Psoas muscle (tissue), 8 donors: ENCODE data around the gene PPP3CA. TPM values are rescaled to one million over a fixed set of nuclear protein-coding genes. Genes with fewer than 3 reads are reported as not detected.

Source experiments
- ATAC-seq, 4 donors: fragments of 200-7000 bp; cut with Tn5 transposase; one replicate each; pipeline ENCODE4 v1.9.1; 2020; ENCODE audit warnings: moderate library complexity in 3 of 4, mild to moderate bottlenecking in 2 of 4
- DNase-seq, 2 donors: peaks; one replicate each; pipeline ENCODE4 v3.0.0-alpha.2; 2020
- H3K27ac ChIP-seq: fragments of 200-600 bp; one replicate; pipeline ENCODE4 v1.8.0; 2022
- H3K27me3 ChIP-seq, 3 donors: fragments of 200-600 bp in 1 of 3; one replicate each; pipeline versions ENCODE4 v1.6.1 to v1.8.0; 2013 to 2022; ENCODE audit warnings: low read length in 2 of 3, mild to moderate bottlenecking in 2 of 3, moderate library complexity in 1 of 3; ENCODE audit not compliant: insufficient read depth in 3 of 3
- H3K36me3 ChIP-seq, 2 donors: fragments of 200-600 bp in 1 of 2; one replicate each; pipeline versions ENCODE4 v1.6.1 to v1.8.0; 2013 to 2022; ENCODE audit warnings: low read depth in 1 of 2, mild to moderate bottlenecking in 1 of 2, moderate library complexity in 1 of 2; ENCODE audit not compliant: insufficient read depth in 1 of 2
- H3K4me1 ChIP-seq: fragments of 200-600 bp; one replicate; pipeline ENCODE4 v1.8.0; 2022
- H3K4me3 ChIP-seq: fragments of 200-600 bp; one replicate; pipeline ENCODE4 v1.8.0; 2022; ENCODE audit warnings: mild to moderate bottlenecking
- H3K9me3 ChIP-seq: fragments of 200-600 bp; one replicate; pipeline ENCODE4 v1.8.0; 2022
- WGBS, 3 donors: extraction: QIAGEN DNeasy Blood & Tissue Kit; methylation state at CpG; one replicate each; pipeline versions ENCODE4 v1.1.6 to v1.1.7; 2013; 5-methylcytosine and 5-hydroxymethylcytosine counted together
- intact Hi-C, 2 donors: fragments of 100-400 bp; cut with DNase I; formaldehyde crosslinking; loops; one replicate each; pipeline versions ENCODE4 v1.11.0 to v1.14.2; 2022
- polyA plus RNA-seq, 3 donors: library from polyadenylated mRNA; stranded (reverse); fragments of 200-250 nt; gene quantifications; one replicate each; pipeline ENCODE4 v1.2.3, GENCODE V29; 2013
- total RNA-seq, 4 donors: library from RNA; stranded (reverse); fragmentation: NEBNext Ultra II Directional in 2 of 4; extraction: Animal tissue kit (Norgen Biotek cat#: 25700) in 2 of 4; gene quantifications; one replicate each; pipeline versions ENCODE4 v1.2.1 to v1.2.4, GENCODE V29; 2021 to 2023
- TF ChIP-seq, protein P1 (sequence below): fragments of 200-600 bp; IDR thresholded peaks from one replicate; pipeline ENCODE4 v1.8.0; 2022; ENCODE audit warnings: antibody characterized with exemption
- donor health status: healthy with polysubstance abuse.
- donor health status: DM: no; HTN: no; CAD: no; lungs with moderate emphysema.
- donor health status: Bipolar disorder and iron deficiency.
- donor health status: healthy.
- donor health status: DM: yes; HTN: yes; CAD: no.
- donor health status: DM: no; HTN: no; CAD: no.
- donor health status: DM: no; HTN: no; CAD: no.
- donor health status: DM: yes; HTN: yes; CAD: no.

PPP3CA gene
- total and polyA plus RNA-seq, 7 donors: 10.4 to 65.9 (median 32.6) TPM

DNA sequence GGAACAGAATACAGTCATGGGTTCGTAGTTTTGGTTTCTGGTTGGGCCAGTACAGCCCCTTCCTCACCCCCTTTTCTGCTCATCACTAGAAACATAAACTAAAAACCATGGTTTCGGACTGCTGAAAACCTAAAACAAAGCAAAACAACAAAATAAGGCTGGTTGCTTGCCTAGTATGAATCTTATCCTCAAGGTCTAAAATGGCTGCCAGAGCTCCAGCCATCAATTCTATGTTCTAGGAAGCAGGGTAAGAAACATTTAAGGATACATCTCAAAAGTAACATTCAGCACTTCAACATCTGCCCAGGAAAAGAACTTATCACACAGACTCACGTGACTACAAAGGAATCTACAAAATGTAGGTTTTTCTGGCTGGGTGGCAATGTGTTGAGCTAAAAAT, 31.5 kb downstream of the PPP3CA start:
- Histone ChIP-seq H3K9me3 (peaks cover 6% of the 10 kb centered on the region), H3K4me3 (no peak overlapping the region), H3K27ac (no peak overlapping the region), H3K4me1 (peaks cover 11% of the 10 kb centered on the region), H3K36me3 (no peaks in the 10 kb centered on the region), H3K27me3 (no peaks in the 10 kb centered on the region)
- 95 to 100% (median 98%) methylated on average over 3 of the region's 3 CpGs for WGBS, 3 donors
- intact Hi-C loops: no loop called here
- TF ChIP-seq, protein P1, sequence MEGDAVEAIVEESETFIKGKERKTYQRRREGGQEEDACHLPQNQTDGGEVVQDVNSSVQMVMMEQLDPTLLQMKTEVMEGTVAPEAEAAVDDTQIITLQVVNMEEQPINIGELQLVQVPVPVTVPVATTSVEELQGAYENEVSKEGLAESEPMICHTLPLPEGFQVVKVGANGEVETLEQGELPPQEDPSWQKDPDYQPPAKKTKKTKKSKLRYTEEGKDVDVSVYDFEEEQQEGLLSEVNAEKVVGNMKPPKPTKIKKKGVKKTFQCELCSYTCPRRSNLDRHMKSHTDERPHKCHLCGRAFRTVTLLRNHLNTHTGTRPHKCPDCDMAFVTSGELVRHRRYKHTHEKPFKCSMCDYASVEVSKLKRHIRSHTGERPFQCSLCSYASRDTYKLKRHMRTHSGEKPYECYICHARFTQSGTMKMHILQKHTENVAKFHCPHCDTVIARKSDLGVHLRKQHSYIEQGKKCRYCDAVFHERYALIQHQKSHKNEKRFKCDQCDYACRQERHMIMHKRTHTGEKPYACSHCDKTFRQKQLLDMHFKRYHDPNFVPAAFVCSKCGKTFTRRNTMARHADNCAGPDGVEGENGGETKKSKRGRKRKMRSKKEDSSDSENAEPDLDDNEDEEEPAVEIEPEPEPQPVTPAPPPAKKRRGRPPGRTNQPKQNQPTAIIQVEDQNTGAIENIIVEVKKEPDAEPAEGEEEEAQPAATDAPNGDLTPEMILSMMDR: no peak
- ATAC-seq (no peak), DNase-seq (no peak)

DNA sequence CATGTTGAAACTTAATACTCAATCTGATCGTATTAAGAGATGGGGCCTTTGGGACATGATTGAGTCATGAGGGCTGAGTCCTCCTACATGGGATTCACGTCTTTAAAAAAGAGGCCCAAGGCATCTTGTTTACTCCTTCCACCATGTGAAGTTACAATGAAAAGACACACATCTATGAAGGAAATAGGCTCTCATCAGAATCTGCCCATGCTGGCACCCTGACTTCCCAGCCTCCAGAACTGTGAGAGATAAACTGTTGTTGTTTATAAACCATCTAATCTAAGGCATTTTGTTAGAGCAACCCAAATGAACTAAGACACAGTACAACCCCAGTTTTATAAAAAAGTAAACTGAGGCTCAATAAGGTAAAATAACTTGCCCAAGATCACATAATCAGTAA, 32.3 kb downstream of the PPP3CA start:
- Histone ChIP-seq H3K27me3 (no peaks in the 10 kb centered on the region), H3K36me3 (no peaks in the 10 kb centered on the region), H3K4me3 (no peak overlapping the region), H3K9me3 (peaks cover 6% of the 10 kb centered on the region), H3K4me1 (peaks cover 9% of the 10 kb centered on the region), H3K27ac (no peak overlapping the region)
- intact Hi-C loops: no loop called here
- WGBS, 3 donors: 67 to 76% (median 75%) methylated on average over 2 of the region's 2 CpGs
- ATAC-seq: no peak
- TF ChIP-seq, protein P1: no peak
- DNase-seq: no peak

DNA sequence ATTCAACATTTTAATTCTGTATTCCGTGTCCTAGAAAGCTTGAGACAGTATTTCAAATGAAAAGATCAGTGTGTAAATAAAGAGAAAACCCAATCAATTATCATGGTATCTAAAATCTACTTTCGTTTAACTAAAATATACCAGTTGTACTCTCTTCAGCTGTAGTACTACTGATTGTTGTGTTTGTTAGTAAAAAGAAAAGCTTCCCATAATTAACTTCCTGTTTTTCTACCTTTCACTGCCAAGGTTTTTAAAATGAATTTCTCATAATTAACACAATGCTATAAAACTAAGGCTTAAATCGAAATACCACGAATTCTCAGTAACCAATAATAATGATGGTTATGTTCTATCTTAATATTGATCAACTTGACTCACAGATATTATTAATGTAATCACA, 37.4 kb downstream of the PPP3CA start:
- Histone ChIP-seq H3K27ac (no peak overlapping the region), H3K4me3 (no peak overlapping the region), H3K4me1 (peaks cover 22% of the 10 kb centered on the region), H3K36me3 (no peaks in the 10 kb centered on the region), H3K27me3 (no peaks in the 10 kb centered on the region), H3K9me3 (no peaks in the 10 kb centered on the region)
- 76 to 79% (median 79%) methylated on average over 4 of the region's 4 CpGs for WGBS, 3 donors
- TF ChIP-seq, protein P1: no peak
- intact Hi-C loops: no loop called here
- DNase-seq (no peak), ATAC-seq (no peak)

DNA sequence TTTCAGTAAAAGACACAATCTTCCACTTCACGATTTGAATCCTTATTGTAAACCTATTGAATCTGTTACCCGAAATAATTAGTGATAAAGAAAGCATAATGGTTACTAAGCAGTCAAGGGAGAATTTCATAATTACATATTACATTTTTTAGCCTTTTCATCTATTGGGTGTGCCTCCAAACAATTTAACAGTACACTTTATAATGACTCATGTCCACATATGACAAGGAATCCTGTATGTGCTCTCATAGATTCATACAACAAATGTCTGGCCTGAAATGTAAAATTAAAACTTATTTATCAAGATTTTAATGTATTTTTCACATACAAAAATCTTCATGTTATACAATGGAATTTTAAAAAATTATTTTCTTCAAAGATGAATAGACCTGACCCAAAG, 39.4 kb downstream of the PPP3CA start:
- TF ChIP-seq, protein P1: no peak
- Histone ChIP-seq H3K27ac (no peak overlapping the region), H3K4me3 (no peak overlapping the region), H3K4me1 (peaks cover 16% of the 10 kb centered on the region), H3K27me3 (no peaks in the 10 kb centered on the region), H3K36me3 (no peaks in the 10 kb centered on the region), H3K9me3 (no peaks in the 10 kb centered on the region)
- 95 to 99% (median 98%) methylated on average over 2 of the region's 2 CpGs for WGBS, 3 donors
- ATAC-seq (no peak), DNase-seq (no peak)
- intact Hi-C loops: no loop called here

DNA sequence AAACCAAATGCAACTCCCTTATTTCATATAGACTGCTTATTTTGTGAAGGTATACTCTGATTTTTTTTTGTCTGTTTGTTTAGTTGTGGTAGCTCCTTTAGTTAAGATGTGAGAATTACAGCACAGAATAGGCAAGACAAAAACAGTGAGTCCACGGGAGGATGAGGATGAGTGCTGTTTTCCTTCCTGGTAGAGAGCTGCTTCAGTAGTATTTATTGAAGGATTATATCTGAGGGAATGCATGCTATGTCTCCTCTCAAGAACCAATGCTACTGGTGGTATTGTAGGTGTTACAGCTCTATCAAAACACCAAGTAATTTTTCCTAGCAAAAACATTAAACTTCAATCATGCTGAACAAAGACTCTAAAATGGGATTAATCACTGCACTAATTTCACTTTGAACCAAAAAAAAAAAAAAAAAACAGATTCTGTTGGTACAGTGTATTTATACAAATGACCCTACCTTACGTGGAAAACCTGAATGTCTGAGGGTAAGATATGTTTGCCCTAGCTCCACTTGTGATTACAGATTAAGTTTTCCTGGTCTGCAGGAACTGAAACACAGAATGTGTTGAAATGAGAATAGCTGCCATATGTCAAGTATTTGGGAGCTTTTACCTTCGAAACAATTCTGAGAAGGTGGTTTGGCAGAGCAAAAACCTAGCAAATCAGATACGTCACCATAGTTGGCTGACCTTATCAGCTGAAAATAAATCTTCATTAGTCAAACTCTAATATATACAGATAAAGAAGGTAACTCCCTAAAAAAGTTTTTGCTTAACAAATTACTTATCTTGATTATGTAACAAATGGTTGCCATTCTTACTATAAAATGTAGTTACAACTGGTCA, 40.3 kb downstream of the PPP3CA start:
- Histone ChIP-seq H3K36me3 (no peaks in the 10 kb centered on the region), H3K27ac (no peak overlapping the region), H3K4me3 (no peak overlapping the region), H3K27me3 (no peaks in the 10 kb centered on the region), H3K9me3 (no peaks in the 10 kb centered on the region), H3K4me1 (peaks cover 13% of the 10 kb centered on the region)
- ATAC-seq (no peak), DNase-seq (no peak)
- intact Hi-C loops: no loop called here
- 59 to 78% (median 60%) methylated on average over 4 of the region's 4 CpGs for WGBS, 3 donors
- TF ChIP-seq, protein P1: no peak
